WTC11 (cell line): ENCODE results near the gene EIF5A. TPM values are rescaled to one million over a fixed set of nuclear protein-coding genes. Genes with fewer than 3 reads are reported as not detected.

Source experiments
- ATAC-seq: fragments of 200-7000 bp; cut with Tn5 transposase; 2 replicates; pipeline ENCODE4 v1.10.0; 2021; ENCODE audit warnings: mild to moderate bottlenecking, moderate library complexity
- CTCF ChIA-PET: fragments of 300-600 bp; sonication (Branson Sonifier 250); formaldehyde crosslinking; loops from one replicate; lab custom pipeline; 2021; ENCODE audit warnings: antibody characterized with exemption; lab: Charles Lee
- POLR2A ChIA-PET: fragments of 350-600 bp; sonication (Branson Sonifier 250); formaldehyde crosslinking; loops from one replicate; lab custom pipeline; 2021; ENCODE audit warnings: antibody characterized with exemption; lab: Charles Lee
- DNase-seq: peaks from one replicate; pipeline ENCODE4 v3.0.0; 2021; ENCODE audit warnings: low spot score
- H3K27ac Mint-ChIP-seq: 2 replicates; pipeline ENCODE4 v1.8.0; 2021; ENCODE audit warnings: mixed read lengths
- H3K27me3 Mint-ChIP-seq: 2 replicates; pipeline ENCODE4 v1.8.0; 2021; ENCODE audit warnings: low read depth, mild to moderate bottlenecking, moderate library complexity, mixed read lengths
- H3K36me3 Mint-ChIP-seq: 2 replicates; pipeline ENCODE4 v1.8.0; 2021; ENCODE audit warnings: mixed read lengths
- H3K4me1 Mint-ChIP-seq: 2 replicates; pipeline ENCODE4 v1.8.0; 2022; ENCODE audit warnings: mixed read lengths
- H3K4me3 Mint-ChIP-seq: 2 replicates; pipeline ENCODE4 v1.8.0; 2021; ENCODE audit warnings: mild to moderate bottlenecking, moderate library complexity, mixed read lengths
- H3K9me3 Mint-ChIP-seq: 2 replicates; pipeline ENCODE4 v1.8.0; 2021; ENCODE audit warnings: mixed read lengths
- ARID4B ChIP-seq: sonication (generic); formaldehyde crosslinking; IDR thresholded peaks from 2 replicates; pipeline ENCODE4 v1.8.0; 2023; ENCODE audit warnings: missing genetic modification reagents, mild to moderate bottlenecking, borderline replicate concordance
- CDX4 ChIP-seq: fragments of 250-450 bp; sonication (Bioruptor Pico); IDR thresholded peaks from 2 replicates; pipeline ENCODE4 v1.9.0; 2021; ENCODE audit warnings: moderate library complexity, mild to moderate bottlenecking, inconsistent platforms, borderline replicate concordance
- CREB1 ChIP-seq: sonication (generic); formaldehyde crosslinking; IDR thresholded peaks from 2 replicates; pipeline ENCODE4 v1.8.0; 2023; ENCODE audit warnings: mild to moderate bottlenecking, missing genetic modification reagents
- E2F4 ChIP-seq: sonication (generic); formaldehyde crosslinking; IDR thresholded peaks from 2 replicates; pipeline ENCODE4 v1.8.1; 2022; ENCODE audit warnings: low read depth, mild to moderate bottlenecking, moderate library complexity, missing genetic modification reagents, borderline replicate concordance
- EMX1 ChIP-seq: fragments of 250-450 bp; sonication (Bioruptor Pico); IDR thresholded peaks from 2 replicates; pipeline ENCODE4 v1.8.0; 2021; ENCODE audit warnings: mild to moderate bottlenecking
- FOXK1 ChIP-seq: sonication (generic); formaldehyde crosslinking; IDR thresholded peaks from 2 replicates; pipeline ENCODE4 v1.8.0; 2022; ENCODE audit warnings: mild to moderate bottlenecking, moderate library complexity, missing genetic modification reagents
- HMGA2 ChIP-seq: fragments of 250-450 bp; sonication (Bioruptor Pico); IDR thresholded peaks from 2 replicates; pipeline ENCODE4 v1.4.0; 2021; ENCODE audit warnings: mild to moderate bottlenecking, moderate library complexity
- IRF1 ChIP-seq: sonication (generic); formaldehyde crosslinking; IDR thresholded peaks from 2 replicates; pipeline ENCODE4 v1.8.0; 2023; ENCODE audit warnings: missing genetic modification reagents
- JAZF1 ChIP-seq: fragments of 250-450 bp; sonication (Bioruptor Pico); IDR thresholded peaks from 2 replicates; pipeline ENCODE4 v1.9.0; 2021; ENCODE audit warnings: moderate library complexity, mild to moderate bottlenecking, inconsistent platforms
- MYBL2 ChIP-seq: sonication (generic); formaldehyde crosslinking; IDR thresholded peaks from 2 replicates; pipeline ENCODE4 v1.8.1; 2023; ENCODE audit warnings: mild to moderate bottlenecking, moderate library complexity, missing genetic modification reagents
- NFE2L1 ChIP-seq: sonication (generic); formaldehyde crosslinking; IDR thresholded peaks from 2 replicates; pipeline ENCODE4 v1.8.1; 2023; ENCODE audit warnings: missing genetic modification reagents
- NR3C1 ChIP-seq: sonication (generic); formaldehyde crosslinking; conservative IDR thresholded peaks from 2 replicates; pipeline ENCODE4 v1.8.1; 2023; ENCODE audit warnings: low read depth, mild to moderate bottlenecking, missing genetic modification reagents
- OVOL2 ChIP-seq: fragments of 250-450 bp; sonication (Bioruptor Pico); IDR thresholded peaks from 2 replicates; pipeline ENCODE4 v1.9.0; 2021; ENCODE audit warnings: mild to moderate bottlenecking, borderline replicate concordance
- STAT6 ChIP-seq: sonication (generic); formaldehyde crosslinking; conservative IDR thresholded peaks from 2 replicates; pipeline ENCODE4 v1.8.1; 2023; ENCODE audit warnings: mild to moderate bottlenecking, low read depth, missing genetic modification reagents, moderate library complexity
- TCF7 ChIP-seq: sonication (generic); formaldehyde crosslinking; IDR thresholded peaks from 2 replicates; pipeline ENCODE4 v1.8.0; 2022; ENCODE audit warnings: mild to moderate bottlenecking, low read depth, missing genetic modification reagents, moderate library complexity
- USF1 ChIP-seq: sonication (generic); formaldehyde crosslinking; IDR thresholded peaks from 2 replicates; pipeline ENCODE4 v1.8.0; 2022; ENCODE audit warnings: mild to moderate bottlenecking, missing genetic modification reagents
- ZBTB21 ChIP-seq: sonication (generic); formaldehyde crosslinking; IDR thresholded peaks from 2 replicates; pipeline ENCODE4 v1.8.1; 2023; ENCODE audit warnings: mild to moderate bottlenecking, missing genetic modification reagents, borderline replicate concordance
- ZNF138 ChIP-seq: sonication (generic); formaldehyde crosslinking; conservative IDR thresholded peaks from 2 replicates; pipeline ENCODE4 v1.8.1; 2022; ENCODE audit warnings: mild to moderate bottlenecking, moderate library complexity, missing genetic modification reagents
- total RNA-seq: library from RNA; stranded (reverse); gene quantifications from 3 replicates; pipeline ENCODE4 v1.2.3, GENCODE V29; 2021

The EIF5A gene
- total RNA-seq, 1 experiment from 2014 or later, result 1,021 TPM

- TF ChIP-seq IRF1 (CRISPR knock-in tag), result no peak
- TF ChIP-seq OVOL2 (CRISPR knock-in tag), result no peak
- no peak for TF ChIP-seq NFE2L1 (CRISPR knock-in tag)
- no peak for TF ChIP-seq NR3C1 (CRISPR knock-in tag)
- 0 out of 2 replicates have a peak, but pooled peaks have one; percentile 25 for TF ChIP-seq ZBTB21
- TF ChIP-seq CDX4 (CRISPR knock-in tag), result no peak
- TF ChIP-seq HMGA2 (CRISPR knock-in tag), result no peak
- no peak for TF ChIP-seq EMX1 (CRISPR knock-in tag)
- peak; percentile 35; the same call in 1 of the 2 replicates for TF ChIP-seq E2F4 (CRISPR knock-in tag)
These were observed 44.5 kb downstream of the EIF5A start, which contains the start of gene KCTD11 (continued) for GRCh38 chr17:7351665-7352502.

GRCh38 chr17:7352503-7352889 lies 45.1 kb downstream of the EIF5A start:
- peak overlapping the region; percentile 60; the same call in 1 of the 2 replicates for H3K27ac Mint-ChIP-seq
- DNase-seq (no peak), ATAC-seq (no peak)
- H3K9me3 Mint-ChIP-seq, result no peaks in the 10 kb centered on the region
- H3K4me3 Mint-ChIP-seq, result peak overlapping the region; percentile 81
- peaks cover 33% of the 10 kb centered on the region for H3K4me1 Mint-ChIP-seq
- peaks cover 12% of the 10 kb centered on the region for H3K27me3 Mint-ChIP-seq
- ChIA-PET POLR2A (interaction anchor here (0.9 to 1.3 kb wide), 2 partner anchors 52 to 71 kb away, joined by 3 to 4 read pairs; partner anchors contain the start of gene TMEM256), CTCF (interaction anchor here (0.6 to 6.6 kb wide), 10 partner anchors 16 to 208 kb away, joined by 3 to 69 read pairs (median 4); partner anchors contain the start of genes ACAP1, NEURL4, TMEM102 and TMEM256)
- TF ChIP-seq CREB1 (CRISPR knock-in tag), result no peak
- no peaks in the 10 kb centered on the region for H3K36me3 Mint-ChIP-seq

- H3K36me3 Mint-ChIP-seq, result no peaks in the 10 kb centered on the region
- ATAC-seq (no peak), DNase-seq (no peak)
- H3K9me3 Mint-ChIP-seq, result no peaks in the 10 kb centered on the region
- peak overlapping the region; percentile 81 for H3K4me3 Mint-ChIP-seq
- peaks cover 33% of the 10 kb centered on the region for H3K4me1 Mint-ChIP-seq
- H3K27ac Mint-ChIP-seq, result peak overlapping the region; percentile 60; the same call in 1 of the 2 replicates
- CTCF ChIA-PET, result interaction anchor here (0.6 to 6.6 kb wide), 14 partner anchors 15 to 857 kb away, joined by 3 to 69 read pairs (median 3); partner anchors contain the start of genes ACAP1, NEURL4, PLSCR3 and TMEM102
- POLR2A ChIA-PET, result interaction anchor here (0.9 to 1.3 kb wide), 2 partner anchors 51 to 70 kb away, joined by 3 to 4 read pairs; partner anchors contain the start of gene TMEM256
- H3K27me3 Mint-ChIP-seq, result peaks cover 12% of the 10 kb centered on the region
- no peak for TF ChIP-seq CREB1 (CRISPR knock-in tag)
- TF ChIP-seq EMX1 (CRISPR knock-in tag), result no peak
- TF ChIP-seq USF1 (CRISPR knock-in tag), result no peak
- no peak for TF ChIP-seq ARID4B (CRISPR knock-in tag)
- no peak for TF ChIP-seq STAT6
- TF ChIP-seq MYBL2 (CRISPR knock-in tag), result no peak
- TF ChIP-seq ZNF138 (CRISPR knock-in tag), result no peak
- TF ChIP-seq TCF7 (CRISPR knock-in tag), result no peak
- TF ChIP-seq FOXK1 (CRISPR knock-in tag), result no peak
- no peak for TF ChIP-seq JAZF1 (CRISPR knock-in tag)
These were observed 45.6 kb downstream of the EIF5A start for GRCh38 chr17:7352910-7353635.
